GM19025 (cell line): ENCODE measurements around the gene TMEFF1.
"Not testable (repeated sequence)": the region's sequence is repeated elsewhere in the genome, so short reads cannot be mapped to it uniquely, and the experiment has no call there.

ENCODE experiments used
- ATAC-seq: cut with Tn5 transposase; IDR thresholded peaks from one replicate; pipeline ENCODE4 v1.9.1; 2021; ENCODE audit warnings: mild to moderate bottlenecking, low read depth, moderate library complexity; ENCODE audit not compliant: unreplicated experiment

Gene TMEFF1, protein sequence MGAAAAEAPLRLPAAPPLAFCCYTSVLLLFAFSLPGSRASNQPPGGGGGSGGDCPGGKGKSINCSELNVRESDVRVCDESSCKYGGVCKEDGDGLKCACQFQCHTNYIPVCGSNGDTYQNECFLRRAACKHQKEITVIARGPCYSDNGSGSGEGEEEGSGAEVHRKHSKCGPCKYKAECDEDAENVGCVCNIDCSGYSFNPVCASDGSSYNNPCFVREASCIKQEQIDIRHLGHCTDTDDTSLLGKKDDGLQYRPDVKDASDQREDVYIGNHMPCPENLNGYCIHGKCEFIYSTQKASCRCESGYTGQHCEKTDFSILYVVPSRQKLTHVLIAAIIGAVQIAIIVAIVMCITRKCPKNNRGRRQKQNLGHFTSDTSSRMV

GRCh38 chr9:100472788-100473275 lies at the start of gene TMEFF1:
Gene TMEFF1 (plus strand): TSS chr9:100473149. CDS start chr9:100473545, 396 bp downstream.
- ATAC-seq = peak; percentile 37

GRCh38 chr9:100425758-100426157 lies 47.2 kb upstream of the TMEFF1 start:
- ATAC-seq = no peak

DNA sequence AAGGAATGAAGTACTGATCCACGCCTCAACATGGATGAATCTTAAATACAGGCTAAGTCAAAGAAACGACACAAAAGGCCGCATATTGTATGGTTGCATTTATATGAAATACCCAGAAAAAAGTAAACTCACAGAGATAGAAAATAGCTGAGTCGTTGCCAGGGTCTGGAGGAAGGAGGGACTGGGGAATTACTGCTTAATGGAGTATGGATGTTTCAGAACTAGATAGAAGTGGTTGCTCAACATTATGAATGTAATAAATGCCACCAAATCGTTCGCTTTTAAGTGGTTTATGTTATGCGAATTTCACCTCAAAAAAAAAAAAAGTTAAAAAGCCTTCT lies 46.8 kb upstream of the TMEFF1 start:
- no peak for ATAC-seq

DNA sequence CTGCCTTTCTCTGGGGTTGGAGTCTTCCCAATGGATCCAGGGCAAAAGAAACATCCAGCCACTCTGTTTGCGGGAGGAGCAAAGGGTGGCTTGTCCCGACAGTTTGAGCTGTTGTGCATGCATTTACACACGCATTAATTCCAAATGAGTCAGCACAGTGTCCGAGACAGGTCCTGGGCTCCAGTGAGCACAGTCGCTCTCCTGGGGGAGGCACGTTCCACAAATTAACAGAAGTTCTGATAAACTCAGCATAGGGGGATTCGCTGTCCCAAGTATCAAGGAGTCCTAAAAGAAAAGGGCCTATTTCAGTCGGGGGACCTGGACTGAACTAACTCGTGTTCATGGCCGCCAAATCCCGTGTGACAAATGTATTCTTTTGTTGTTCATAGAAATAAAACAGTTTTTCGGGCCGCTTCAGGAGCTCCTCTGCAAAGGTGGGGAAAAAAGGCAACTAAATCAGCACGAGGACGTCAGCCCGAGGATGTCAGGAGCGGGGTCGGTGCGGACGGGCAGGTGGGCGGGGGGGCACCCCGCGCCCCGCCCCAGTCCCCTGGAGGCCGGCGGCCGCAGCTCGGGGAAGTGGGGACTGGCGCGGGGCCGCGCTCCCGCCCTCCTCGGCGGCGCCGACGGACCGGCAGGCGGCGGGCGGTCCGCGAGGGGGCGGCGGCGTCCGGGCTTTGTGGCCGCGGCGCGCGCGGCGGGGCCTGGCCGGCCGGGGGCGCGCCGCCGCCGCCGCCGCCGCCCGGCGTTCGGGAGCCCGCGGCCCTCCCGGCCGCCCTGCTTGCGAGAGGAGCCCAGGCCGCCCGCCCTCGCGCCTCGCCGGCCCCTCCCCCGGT lies 46.2 kb upstream of the TMEFF1 start, which contains the start of gene MSANTD3:
Gene MSANTD3 (plus strand): TSS at position 614 of the 836 bp plus-strand sequence. CDS start 14,796 bp downstream, outside the sequence.
- peak; percentile 78 for ATAC-seq

GRCh38 chr9:100427366-100428263 lies 45.3 kb upstream of the TMEFF1 start:
- ATAC-seq = peak; percentile 59

GRCh38 chr9:100428871-100429654 lies 43.9 kb upstream of the TMEFF1 start:
- ATAC-seq = no peak

DNA sequence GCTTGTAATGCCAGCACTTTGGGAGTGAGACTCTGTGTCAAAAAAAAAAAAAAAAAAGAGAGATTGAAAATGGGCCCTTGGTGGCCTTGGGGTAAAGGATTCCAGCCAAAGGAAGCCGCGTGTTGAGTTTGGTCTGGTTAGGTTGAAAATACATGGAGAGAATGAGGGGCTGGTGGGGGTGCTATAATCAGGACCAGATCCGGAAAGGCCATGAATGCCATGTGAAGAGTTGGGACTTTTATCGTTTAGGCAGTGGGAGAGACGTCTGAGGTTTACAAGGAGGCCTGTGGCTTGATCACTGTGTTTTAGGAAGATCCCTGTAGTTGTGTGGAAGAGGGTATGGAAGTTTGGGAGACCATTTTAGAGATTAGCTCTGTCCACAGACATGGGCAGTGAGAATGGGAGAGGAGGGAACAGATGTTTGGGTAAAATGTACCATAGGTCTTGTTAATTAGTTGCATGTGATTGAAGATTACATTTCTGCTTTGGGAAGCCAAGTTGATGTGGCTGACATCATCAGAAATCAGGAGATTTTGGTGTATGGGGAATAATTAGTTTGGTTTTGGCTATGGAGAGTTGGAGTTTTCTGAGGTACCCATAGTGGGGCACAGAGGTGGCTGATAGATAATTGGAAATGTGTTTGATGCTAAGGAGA lies 42.5 kb upstream of the TMEFF1 start:
- ATAC-seq = no peak

DNA sequence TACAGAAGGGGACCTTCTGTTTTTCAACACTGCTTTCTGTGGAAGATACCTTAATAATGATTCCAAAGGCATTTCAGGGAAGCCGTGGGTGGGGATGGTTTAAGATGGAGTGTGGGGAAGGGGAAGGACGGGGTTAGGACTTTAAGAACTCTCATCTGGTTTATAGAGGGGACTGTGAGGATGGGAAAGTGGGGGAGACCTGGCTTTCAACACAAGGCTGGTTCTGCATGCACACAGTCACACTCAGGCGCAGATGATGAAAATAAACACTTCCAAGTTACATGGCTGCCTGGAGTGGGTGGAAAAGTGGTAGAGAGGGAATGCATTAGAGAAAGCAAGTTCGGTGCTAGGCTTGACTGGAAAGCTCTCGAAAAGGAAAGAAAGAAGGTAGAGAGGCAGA lies 41.1 kb upstream of the TMEFF1 start:
- no peak for ATAC-seq

DNA sequence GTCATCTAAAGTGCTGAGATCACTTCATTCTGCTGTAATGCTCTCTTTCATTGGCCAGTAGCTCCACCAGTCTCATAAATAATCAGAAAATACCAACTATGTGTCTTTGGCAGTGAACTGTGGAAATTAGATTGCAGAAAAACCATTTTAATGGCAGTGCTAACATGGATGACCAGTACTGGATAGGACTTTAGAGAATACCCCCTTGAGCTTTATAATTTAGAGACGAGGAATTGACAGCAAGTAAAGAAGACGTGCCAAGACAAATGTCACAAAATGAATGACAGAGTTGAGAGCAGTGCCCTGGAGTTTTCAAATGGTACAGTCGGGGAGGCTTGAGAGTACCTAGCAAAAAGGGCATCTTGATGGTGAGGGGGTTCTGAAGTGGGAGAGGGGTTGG lies 40.2 kb upstream of the TMEFF1 start:
- ATAC-seq = no peak

DNA sequence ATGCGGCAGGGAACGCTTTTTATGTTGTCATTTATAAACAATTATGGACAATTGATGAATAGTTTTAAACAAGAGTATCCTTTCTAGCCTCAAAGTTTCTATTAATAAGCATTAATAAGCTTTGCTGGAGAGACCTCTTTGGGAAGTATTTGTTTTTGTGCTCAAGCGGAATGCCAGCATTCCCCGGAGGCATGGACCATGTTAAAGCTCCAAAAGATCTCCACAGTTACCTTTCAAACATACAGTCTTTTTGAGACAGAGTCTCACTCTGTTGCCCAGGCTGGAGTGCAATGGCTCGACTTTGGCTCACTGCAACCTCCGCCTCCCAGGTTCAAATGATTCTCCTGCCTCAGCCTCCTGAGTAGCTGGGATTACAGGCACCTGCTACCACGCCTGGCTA lies 36.4 kb upstream of the TMEFF1 start:
- no peak for ATAC-seq

- peak; percentile 42 for ATAC-seq
These were observed 34.8 kb upstream of the TMEFF1 start for GRCh38 chr9:100437860-100438805.

GRCh38 chr9:100440071-100440470 lies 32.9 kb upstream of the TMEFF1 start:
- ATAC-seq = no peak

DNA sequence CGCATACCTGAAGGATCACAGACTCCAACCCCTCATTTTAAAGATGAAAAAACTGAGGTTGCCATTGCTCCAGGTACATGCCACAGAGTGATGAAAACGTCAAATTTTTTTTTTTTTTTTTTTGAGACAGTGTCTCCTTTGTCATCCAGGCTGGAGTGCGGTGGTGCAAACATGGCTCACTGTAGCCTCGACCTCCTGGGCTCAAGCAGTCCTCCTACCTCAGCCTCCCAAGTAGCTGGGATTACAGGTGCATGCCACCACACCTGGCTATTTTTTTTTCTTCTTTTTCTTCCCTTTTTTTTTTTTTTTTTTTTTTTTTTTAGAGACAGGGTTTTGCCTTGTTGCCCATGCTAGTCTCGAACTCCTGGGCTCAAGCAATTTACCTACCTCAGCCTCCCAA lies 32.5 kb upstream of the TMEFF1 start:
- not testable (repeated sequence) for ATAC-seq

DNA sequence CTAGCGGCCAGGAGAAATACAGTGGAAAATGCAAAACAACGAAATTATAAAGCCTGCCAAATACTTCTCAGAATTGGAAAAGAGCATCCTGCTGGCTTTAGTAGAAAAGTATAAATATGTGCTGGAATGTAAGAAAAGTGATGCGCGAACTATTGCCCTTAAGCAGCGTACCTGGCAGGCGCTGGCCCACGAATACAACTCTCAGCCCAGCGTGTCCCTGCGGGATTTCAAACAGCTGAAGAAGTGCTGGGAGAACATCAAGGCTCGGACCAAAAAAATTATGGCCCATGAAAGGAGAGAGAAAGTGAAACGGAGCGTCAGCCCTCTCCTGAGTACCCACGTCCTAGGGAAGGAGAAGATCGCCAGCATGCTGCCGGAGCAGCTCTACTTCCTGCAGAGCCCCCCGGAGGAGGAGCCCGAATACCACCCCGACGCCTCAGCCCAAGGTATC lies 31.0 kb upstream of the TMEFF1 start:
- ATAC-seq = no peak

DNA sequence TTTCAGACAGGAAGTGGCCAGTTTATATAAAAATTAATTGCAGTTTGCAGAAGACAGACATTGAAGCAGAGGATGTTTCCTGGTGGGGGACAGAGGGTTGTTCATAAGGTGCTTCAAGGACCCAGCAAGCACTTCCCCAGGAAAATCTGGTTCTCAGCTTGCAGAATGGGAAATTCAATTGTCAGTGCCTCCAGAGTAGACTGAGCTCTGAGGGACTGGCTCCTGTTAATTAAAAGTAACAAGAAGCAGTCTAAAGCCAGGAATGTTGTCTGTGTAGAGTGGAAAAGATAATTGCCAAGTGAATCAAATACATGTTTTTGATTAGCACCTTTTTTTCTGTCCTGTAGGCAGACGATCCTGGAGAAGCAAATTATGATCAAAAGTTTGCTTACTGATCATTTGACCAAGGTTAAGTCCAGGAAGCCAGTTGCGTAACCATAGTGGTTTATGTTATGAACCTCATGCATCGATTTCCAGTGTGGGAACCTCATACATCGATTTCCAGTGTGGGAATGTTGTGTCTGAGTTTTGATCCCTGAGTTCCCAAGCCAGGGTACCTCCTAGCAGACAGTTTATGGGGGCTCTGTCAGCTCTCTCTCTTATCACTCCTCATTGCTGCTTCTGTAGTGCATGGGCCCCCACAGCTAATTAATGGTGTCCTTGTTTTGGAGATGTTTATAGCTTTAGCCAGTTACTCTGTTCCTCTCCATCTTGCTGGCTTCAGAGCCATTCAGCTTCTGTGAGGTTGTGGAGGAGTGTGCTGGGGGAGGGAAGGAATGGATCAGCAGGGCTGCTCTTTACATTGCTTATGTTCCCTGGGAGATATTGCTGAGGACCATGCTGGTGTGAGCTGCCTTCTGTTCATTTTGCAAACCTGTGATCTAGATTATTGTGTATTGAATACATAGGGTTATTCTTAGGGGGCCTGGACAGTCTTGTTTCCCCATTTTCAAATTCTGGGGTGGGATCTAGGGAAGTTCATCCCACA lies 28.9 kb upstream of the TMEFF1 start:
- no peak for ATAC-seq

GRCh38 chr9:100445161-100445902 lies 27.6 kb upstream of the TMEFF1 start:
- ATAC-seq = no peak
